Parathyroid adenoma (tissue), 2 donors: ENCODE measurements around the gene BAZ1A.

Source experiments
- H2AFZ ChIP-seq: fragments of 300-600 bp; sonication (generic); one replicate; pipeline ENCODE4 v1.7.0; 2017; ENCODE audit warnings: antibody characterized with exemption, mild to moderate bottlenecking
- H3K27ac ChIP-seq: fragments of 300-600 bp; sonication (generic); one replicate; pipeline ENCODE4 v1.7.0; 2017
- H3K27me3 ChIP-seq: fragments of 300-600 bp; sonication (generic); one replicate; pipeline ENCODE4 v1.7.0; 2017; ENCODE audit warnings: low read length; ENCODE audit not compliant: control insufficient read depth, insufficient read depth
- H3K36me3 ChIP-seq: fragments of 300-600 bp; sonication (generic); one replicate; pipeline ENCODE4 v1.7.0; 2017; ENCODE audit warnings: low read length; ENCODE audit not compliant: control insufficient read depth, insufficient read depth
- H3K4me1 ChIP-seq: fragments of 300-600 bp; sonication (generic); one replicate; pipeline ENCODE4 v1.7.0; 2017; ENCODE audit warnings: control low read depth
- H3K4me2 ChIP-seq: fragments of 300-600 bp; sonication (generic); one replicate; pipeline ENCODE4 v1.7.0; 2017; ENCODE audit warnings: low read length
- H3K4me3 ChIP-seq: fragments of 300-600 bp; sonication (generic); one replicate; pipeline ENCODE4 v1.7.0; 2017; ENCODE audit warnings: low read depth, low read length
- H3K79me2 ChIP-seq: fragments of 300-600 bp; sonication (generic); one replicate; pipeline ENCODE4 v1.7.0; 2017; ENCODE audit warnings: control low read depth
- H3K9ac ChIP-seq: fragments of 300-600 bp; sonication (generic); one replicate; pipeline ENCODE4 v1.7.0; 2017; ENCODE audit warnings: mild to moderate bottlenecking
- H3K9me3 ChIP-seq: fragments of 300-600 bp; sonication (generic); one replicate; pipeline ENCODE4 v1.7.0; 2017; ENCODE audit warnings: low read length; ENCODE audit not compliant: control insufficient read depth
- TF ChIP-seq, protein P1 (sequence below): fragments of 300-600 bp; sonication (generic); IDR thresholded peaks from one replicate; pipeline ENCODE4 v1.7.0; 2017; ENCODE audit warnings: antibody characterized with exemption, mild to moderate bottlenecking
- donor health status: primary hyperparathyroidism.

Gene BAZ1A

GRCh38 chr14:34713122-34713680, 162.0 kb downstream of the BAZ1A start:
- Histone ChIP-seq H3K27ac (peak overlapping the region; percentile 80), H3K4me1 (peaks cover 12% of the 10 kb centered on the region), H3K4me3 (peak overlapping the region; percentile 83), H3K27me3 (no peaks in the 10 kb centered on the region), H3K4me2 (peak overlapping the region; percentile 64), H3K9ac (no peak overlapping the region), H3K36me3 (no peaks in the 10 kb centered on the region), H3K79me2 (no peaks in the 10 kb centered on the region), H2AFZ (peak overlapping the region; percentile 99), H3K9me3 (no peaks in the 10 kb centered on the region)
- TF ChIP-seq, protein P1, sequence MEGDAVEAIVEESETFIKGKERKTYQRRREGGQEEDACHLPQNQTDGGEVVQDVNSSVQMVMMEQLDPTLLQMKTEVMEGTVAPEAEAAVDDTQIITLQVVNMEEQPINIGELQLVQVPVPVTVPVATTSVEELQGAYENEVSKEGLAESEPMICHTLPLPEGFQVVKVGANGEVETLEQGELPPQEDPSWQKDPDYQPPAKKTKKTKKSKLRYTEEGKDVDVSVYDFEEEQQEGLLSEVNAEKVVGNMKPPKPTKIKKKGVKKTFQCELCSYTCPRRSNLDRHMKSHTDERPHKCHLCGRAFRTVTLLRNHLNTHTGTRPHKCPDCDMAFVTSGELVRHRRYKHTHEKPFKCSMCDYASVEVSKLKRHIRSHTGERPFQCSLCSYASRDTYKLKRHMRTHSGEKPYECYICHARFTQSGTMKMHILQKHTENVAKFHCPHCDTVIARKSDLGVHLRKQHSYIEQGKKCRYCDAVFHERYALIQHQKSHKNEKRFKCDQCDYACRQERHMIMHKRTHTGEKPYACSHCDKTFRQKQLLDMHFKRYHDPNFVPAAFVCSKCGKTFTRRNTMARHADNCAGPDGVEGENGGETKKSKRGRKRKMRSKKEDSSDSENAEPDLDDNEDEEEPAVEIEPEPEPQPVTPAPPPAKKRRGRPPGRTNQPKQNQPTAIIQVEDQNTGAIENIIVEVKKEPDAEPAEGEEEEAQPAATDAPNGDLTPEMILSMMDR = no peak

DNA sequence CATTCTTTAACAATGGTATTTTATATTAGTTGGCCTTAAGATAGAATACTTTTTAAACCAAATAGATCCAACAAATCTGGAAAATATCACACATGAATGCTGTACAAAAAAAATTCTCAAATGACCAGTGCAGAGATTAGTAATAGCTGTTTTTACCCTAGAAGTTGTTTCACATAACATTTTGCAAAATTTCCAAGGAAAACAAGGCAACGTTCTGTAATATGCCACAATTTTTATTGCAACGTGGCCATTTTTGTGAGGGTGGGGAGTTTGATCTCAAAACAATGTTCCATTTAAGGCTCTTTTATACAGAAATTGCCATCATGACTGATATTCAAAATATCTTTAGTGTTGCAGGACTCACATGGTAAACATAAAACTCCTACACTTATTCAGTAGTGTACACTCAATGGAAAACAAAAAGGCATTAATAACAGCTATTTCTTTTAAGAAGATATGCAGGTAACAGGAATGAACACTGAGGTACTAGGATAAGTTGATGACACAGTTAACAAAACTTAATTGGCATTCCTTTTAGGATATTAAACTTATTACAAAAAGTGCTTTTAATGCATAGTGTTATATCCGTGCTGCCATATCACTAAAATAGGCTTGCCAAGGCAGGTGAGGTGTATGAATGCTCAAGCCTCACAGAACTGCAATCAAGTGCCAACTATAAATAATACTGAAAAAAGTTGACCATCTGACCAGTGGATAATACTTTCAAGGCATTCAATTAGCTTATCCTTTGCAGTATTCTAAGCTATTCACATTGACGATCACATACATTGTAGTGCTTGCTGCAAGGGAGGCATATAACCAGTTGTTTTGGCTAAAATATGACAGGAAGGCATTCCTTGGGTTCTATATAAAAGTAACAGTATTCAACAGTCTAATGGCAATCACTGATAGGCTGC, 163.1 kb downstream of the BAZ1A start:
- no peaks in the 10 kb centered on the region for H3K9me3 ChIP-seq
- H2AFZ ChIP-seq = no peak overlapping the region
- H3K4me2 ChIP-seq = no peak overlapping the region
- H3K9ac ChIP-seq = no peak overlapping the region
- no peak overlapping the region for H3K4me3 ChIP-seq
- H3K36me3 ChIP-seq = no peaks in the 10 kb centered on the region
- H3K79me2 ChIP-seq = no peaks in the 10 kb centered on the region
- H3K27ac ChIP-seq = peak overlapping the region; percentile 39
- peaks cover 12% of the 10 kb centered on the region for H3K4me1 ChIP-seq
- TF ChIP-seq, protein P1 = no peak
- H3K27me3 ChIP-seq = no peaks in the 10 kb centered on the region

- H3K9ac ChIP-seq = no peak overlapping the region
- H3K36me3 ChIP-seq = no peaks in the 10 kb centered on the region
- H3K4me1 ChIP-seq = peaks cover 12% of the 10 kb centered on the region
- no peak overlapping the region for H3K4me3 ChIP-seq
- no peak overlapping the region for H2AFZ ChIP-seq
- H3K27ac ChIP-seq = peak overlapping the region; percentile 39
- H3K79me2 ChIP-seq = no peaks in the 10 kb centered on the region
- H3K27me3 ChIP-seq = no peaks in the 10 kb centered on the region
- TF ChIP-seq, protein P1 = no peak
- no peaks in the 10 kb centered on the region for H3K9me3 ChIP-seq
- H3K4me2 ChIP-seq = no peak overlapping the region
Observed at GRCh38 chr14:34711169-34711568, 164.0 kb downstream of the BAZ1A start.

- Histone ChIP-seq H3K4me1 (peaks cover 12% of the 10 kb centered on the region), H3K9me3 (no peaks in the 10 kb centered on the region), H3K27ac (peak overlapping the region; percentile 39), H3K27me3 (no peaks in the 10 kb centered on the region), H3K4me3 (no peak overlapping the region), H3K9ac (no peak overlapping the region), H3K79me2 (no peaks in the 10 kb centered on the region), H2AFZ (no peak overlapping the region), H3K4me2 (no peak overlapping the region), H3K36me3 (no peaks in the 10 kb centered on the region)
- TF ChIP-seq, protein P1 = no peak
Observed at GRCh38 chr14:34710744-34711143, 164.4 kb downstream of the BAZ1A start.
